H9 (cell line): Measurements from ENCODE around the gene CASP8. TPM values are rescaled to one million over a fixed set of nuclear protein-coding genes. Genes with fewer than 3 reads are reported as not detected.

Experiments
- DNase-seq: peaks from one replicate; pipeline ENCODE4 v3.0.0-alpha.2; 2017
- H2AFZ ChIP-seq: one replicate; pipeline ENCODE4 v1.6.1; 2013; ENCODE audit warnings: mild to moderate bottlenecking, low read length, control low read depth, moderate library complexity
- H2AK5ac ChIP-seq: 2 replicates; pipeline ENCODE4 v1.6.1; 2013; ENCODE audit warnings: low read length, control low read depth, mixed read lengths; ENCODE audit not compliant: insufficient read length
- H2BK120ac ChIP-seq: one replicate; pipeline ENCODE4 v1.6.1; 2013; ENCODE audit warnings: low read depth, mild to moderate bottlenecking, low read length, control low read depth, inconsistent platforms; ENCODE audit not compliant: poor library complexity, severe bottlenecking
- H2BK12ac ChIP-seq: 2 replicates; pipeline ENCODE4 v1.6.1; 2013; ENCODE audit warnings: low read length, control low read depth, mixed read lengths, low read depth; ENCODE audit not compliant: insufficient read length
- H2BK15ac ChIP-seq: 2 replicates; pipeline ENCODE4 v1.6.1; 2013; ENCODE audit warnings: low read depth, low read length, control low read depth
- H2BK20ac ChIP-seq: one replicate; pipeline ENCODE4 v1.6.1; 2013; ENCODE audit warnings: low read depth, mild to moderate bottlenecking, low read length, control low read depth, inconsistent platforms; ENCODE audit not compliant: poor library complexity, severe bottlenecking
- H2BK5ac ChIP-seq: 2 replicates; pipeline ENCODE4 v1.6.1; 2013; ENCODE audit warnings: low read length, control low read depth, mixed read lengths; ENCODE audit not compliant: insufficient read length
- H3K14ac ChIP-seq: 2 replicates; pipeline ENCODE4 v1.6.1; 2013; ENCODE audit warnings: low read length, control low read depth; ENCODE audit not compliant: insufficient read depth
- H3K18ac ChIP-seq: 2 replicates; pipeline ENCODE4 v1.6.1; 2013; ENCODE audit warnings: low read depth, mild to moderate bottlenecking, mixed read lengths, low read length, control low read depth; ENCODE audit not compliant: insufficient read length
- H3K23ac ChIP-seq: 2 replicates; pipeline ENCODE4 v1.6.1; 2013; ENCODE audit warnings: low read length, control low read depth, mixed read lengths, low read depth; ENCODE audit not compliant: insufficient read length
- H3K23me2 ChIP-seq: 2 replicates; pipeline ENCODE4 v1.6.1; 2013; ENCODE audit warnings: low read depth, mild to moderate bottlenecking, mixed read lengths, low read length, control low read depth; ENCODE audit not compliant: insufficient read length, poor library complexity, severe bottlenecking
- H3K27ac ChIP-seq: 2 replicates; pipeline ENCODE4 v1.5.1; 2013; ENCODE audit warnings: low read length, control low read depth, mixed read lengths, low read depth; ENCODE audit not compliant: insufficient read length
- H3K27me3 ChIP-seq: 2 replicates; pipeline ENCODE4 v1.6.1; 2013; ENCODE audit warnings: low read length, control low read depth, inconsistent platforms; ENCODE audit not compliant: insufficient read depth
- H3K4ac ChIP-seq: 2 replicates; pipeline ENCODE4 v1.6.1; 2013; ENCODE audit warnings: low read depth, mild to moderate bottlenecking, control low read depth, inconsistent platforms, low read length, moderate library complexity
- H3K4me1 ChIP-seq: 2 replicates; pipeline ENCODE4 v1.6.1; 2013; ENCODE audit warnings: low read length, control low read depth, inconsistent platforms; ENCODE audit not compliant: insufficient read depth
- H3K4me2 ChIP-seq: 2 replicates; pipeline ENCODE4 v1.6.1; 2013; ENCODE audit warnings: low read length, control low read depth, mixed read lengths; ENCODE audit not compliant: insufficient read length, insufficient read depth
- H3K56ac ChIP-seq: 2 replicates; pipeline ENCODE4 v1.6.1; 2013; ENCODE audit warnings: low read depth, mild to moderate bottlenecking, mixed read lengths, low read length, control low read depth; ENCODE audit not compliant: insufficient read length
- H3K79me1 ChIP-seq: 2 replicates; pipeline ENCODE4 v1.6.1; 2013; ENCODE audit warnings: low read depth, mild to moderate bottlenecking, moderate library complexity, low read length, control low read depth, inconsistent platforms; ENCODE audit not compliant: insufficient read depth, poor library complexity, severe bottlenecking
- H3K79me2 ChIP-seq: 2 replicates; pipeline ENCODE4 v1.6.1; 2013; ENCODE audit warnings: low read length, control low read depth, inconsistent platforms; ENCODE audit not compliant: insufficient read depth
- H3K9ac ChIP-seq: 2 replicates; pipeline ENCODE4 v1.6.1; 2013; ENCODE audit warnings: low read length, control low read depth, mixed read lengths; ENCODE audit not compliant: insufficient read length; ENCODE audit errors: extremely low read depth
- H3K9me3 ChIP-seq: one replicate; pipeline ENCODE4 v1.6.1; 2013; ENCODE audit warnings: low read depth, low read length, inconsistent platforms; ENCODE audit not compliant: control insufficient read depth
- H3T11ph ChIP-seq: one replicate; pipeline ENCODE4 v1.6.1; 2013; ENCODE audit warnings: mild to moderate bottlenecking, low read length, control low read depth, inconsistent platforms
- H4K20me1 ChIP-seq: one replicate; pipeline ENCODE4 v1.6.1; 2013; ENCODE audit not compliant: control insufficient read depth, insufficient read length, insufficient read depth
- H4K5ac ChIP-seq: 2 replicates; pipeline ENCODE4 v1.6.1; 2013; ENCODE audit warnings: low read depth, mild to moderate bottlenecking, mixed read lengths, low read length, control low read depth; ENCODE audit not compliant: insufficient read length
- H4K8ac ChIP-seq: replicated peaks from 2 replicates; pipeline ENCODE4 v1.6.1; 2013; ENCODE audit warnings: low read length, control low read depth, mixed read lengths, low read depth; ENCODE audit not compliant: insufficient read length
- H4K91ac ChIP-seq: 2 replicates; pipeline ENCODE4 v1.6.1; 2013; ENCODE audit warnings: low read depth, mild to moderate bottlenecking, moderate library complexity, mixed read lengths, low read length, control low read depth; ENCODE audit not compliant: insufficient read length
- H3K27ac Mint-ChIP-seq, 3 experiments: 2 replicates in 2 of 3; 3 replicates in 1 of 3; pipeline ENCODE4 v1.8.0; 2020 to 2021; ENCODE audit warnings: mixed read lengths in 3 of 3, mild to moderate bottlenecking in 1 of 3, moderate library complexity in 1 of 3
- H3K27me3 Mint-ChIP-seq: 2 replicates; pipeline ENCODE4 v1.8.0; 2021; ENCODE audit warnings: low read depth, mild to moderate bottlenecking, moderate library complexity, mixed read lengths
- H3K36me3 Mint-ChIP-seq, 3 experiments: 2 replicates in 2 of 3; 3 replicates in 1 of 3; pipeline ENCODE4 v1.8.0; 2020 to 2021; ENCODE audit warnings: low read depth in 3 of 3, mixed read lengths in 3 of 3; ENCODE audit not compliant: insufficient read depth in 1 of 3
- H3K4me1 Mint-ChIP-seq, 2 experiments: 2 replicates each; pipeline ENCODE4 v1.8.0; 2020; ENCODE audit warnings: mixed read lengths in 2 of 2
- H3K4me3 Mint-ChIP-seq, 2 experiments: 2 replicates in 1 of 2; 3 replicates in 1 of 2; pipeline ENCODE4 v1.8.0; 2020 to 2021; ENCODE audit warnings: mild to moderate bottlenecking in 2 of 2, mixed read lengths in 2 of 2, moderate library complexity in 1 of 2
- H3K9me3 Mint-ChIP-seq, 2 experiments: 2 replicates in 1 of 2; 3 replicates in 1 of 2; pipeline ENCODE4 v1.8.0; 2020; ENCODE audit warnings: mild to moderate bottlenecking in 2 of 2, mixed read lengths in 2 of 2, moderate library complexity in 1 of 2
- CTCF ChIP-seq: fragments of 200-600 bp; sonication (generic); conservative IDR thresholded peaks from 3 replicates; pipeline ENCODE4 v1.8.0; 2021; ENCODE audit warnings: antibody characterized with exemption, mild to moderate bottlenecking
- WGBS: extraction: QIAGEN DNeasy Blood & Tissue Kit; methylation state at CpG from one replicate; pipeline ENCODE4 v1.1.7; 2013; ENCODE audit warnings: missing lambda C conversion rate, low lambda C conversion rate, mixed read lengths; ENCODE audit not compliant: insufficient read length; ENCODE audit errors: extremely low coverage; 5-methylcytosine and 5-hydroxymethylcytosine counted together
- total RNA-seq: library from RNA; stranded (reverse); gene quantifications from 2 replicates; pipeline ENCODE4 v1.2.1, GENCODE V29; 2021

Gene CASP8
- total RNA-seq, 1 experiment from 2014 or later, result 10.0 TPM

- Histone ChIP-seq H3K27ac (no peak overlapping the region), H3K9ac (no peak overlapping the region), H3K27me3 (no peaks in the 10 kb centered on the region), H3K4me1 (no peaks in the 10 kb centered on the region), H3K23me2 (no peaks in the 10 kb centered on the region), H3K4ac (no peak overlapping the region), H3T11ph (no peak overlapping the region), H3K56ac (no peak overlapping the region), H3K79me2 (no peaks in the 10 kb centered on the region), H2BK20ac (no peak overlapping the region), H2BK5ac (no peak overlapping the region), H3K14ac (no peak overlapping the region), H3K18ac (no peak overlapping the region), H4K5ac (no peak overlapping the region), H3K4me2 (no peak overlapping the region), H2BK120ac (no peak overlapping the region), H3K9me3 (no peaks in the 10 kb centered on the region), H4K8ac (no peak overlapping the region), H3K79me1 (no peaks in the 10 kb centered on the region), H2BK15ac (no peak overlapping the region), H4K91ac (no peak overlapping the region), H2AK5ac (no peak overlapping the region), H2BK12ac (no peak overlapping the region), H4K20me1 (no peaks in the 10 kb centered on the region), H2AFZ (no peak overlapping the region), H3K23ac (no peak overlapping the region)
- Mint-ChIP-seq H3K36me3 (peaks cover 2 to 11% (median 7%) of the 10 kb centered on the region in 3 experiments; a peak in 5 of 7 replicates), H3K27ac (no peak overlapping the region), H3K4me1 (peaks cover 0 to 9% of the 10 kb centered on the region in 2 experiments; a peak in 2 of 4 replicates), H3K9me3 (peaks cover 12 to 18% of the 10 kb centered on the region in 2 experiments), H3K4me3 (no peak overlapping the region), H3K27me3 (no peaks in the 10 kb centered on the region)
- DNase-seq, result no peak
- WGBS, result no CpG with 5 or more reads among the region's 2 CpGs
- no peak for TF ChIP-seq CTCF
Observed at GRCh38 chr2:201319511-201319910, 59.2 kb downstream of the CASP8 start.
